ENCODE results near the gene ASPN.

Gene ASPN

GRCh38 chr9:92429836-92430235 lies 52.5 kb downstream of the ASPN start:
- POLR2A ChIA-PET = no interaction called here
- CTCF ChIA-PET = interaction anchor here (2.0 kb wide), 1 partner anchor 9 kb away, joined by 6 read pairs; no protein-coding TSS in a partner anchor
- TF ChIP-seq CTCF (IDR thresholded peaks at IDR 0.05; ENCODE audit: insufficient read depth, low read length, missing control alignments) = no peak
- H3K4me3 ChIP-seq (ENCODE audit: low read depth, low read length) = no peak overlapping the region
- no peak for DNase-seq (ENCODE audit: low read depth, low spot score)

GRCh38 chr9:92426501-92427145 lies 55.7 kb downstream of the ASPN start:
- DNase-seq (ENCODE audit: low read depth, low spot score) = no peak
- ChIA-PET POLR2A (no interaction called here), CTCF (interaction anchor here (1.0 to 1.1 kb wide), 2 partner anchors 12 to 13 kb away, joined by 3 to 5 read pairs; no protein-coding TSS in a partner anchor)
- no peak for TF ChIP-seq CTCF (IDR thresholded peaks at IDR 0.05; ENCODE audit: insufficient read depth, low read length, missing control alignments)
- H3K4me3 ChIP-seq (ENCODE audit: low read depth, low read length) = no peak overlapping the region

DNA sequence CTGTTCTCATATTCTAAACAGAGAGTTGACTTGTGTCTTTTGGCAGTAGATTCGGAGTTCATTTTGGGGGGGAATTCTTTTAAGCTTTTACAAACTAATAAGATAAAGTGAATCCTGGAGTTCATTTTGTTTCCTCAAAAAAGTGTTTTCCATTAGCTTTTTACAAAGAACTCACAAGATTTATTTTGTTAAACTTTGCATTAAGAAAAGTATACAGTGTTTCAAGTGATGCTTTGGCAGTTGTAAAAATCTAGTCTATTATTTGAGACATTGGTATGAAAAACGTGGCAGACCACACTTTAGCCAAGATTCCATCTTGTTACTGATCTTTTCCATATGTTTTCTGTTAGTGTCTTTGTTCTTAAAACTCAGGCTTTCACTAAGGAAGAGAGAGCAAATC lies 56.8 kb downstream of the ASPN start:
- POLR2A ChIA-PET = no interaction called here
- no peak overlapping the region for H3K4me3 ChIP-seq (ENCODE audit: low read depth, low read length)
- no peak for TF ChIP-seq CTCF (IDR thresholded peaks at IDR 0.05; ENCODE audit: insufficient read depth, low read length, missing control alignments)
- DNase-seq (ENCODE audit: low read depth, low spot score) = no peak
- CTCF ChIA-PET = interaction anchor here (0.7 to 2.0 kb wide), 8 partner anchors 12 to 286 kb away, joined by 3 to 6 read pairs (median 4); no protein-coding TSS in a partner anchor

DNA sequence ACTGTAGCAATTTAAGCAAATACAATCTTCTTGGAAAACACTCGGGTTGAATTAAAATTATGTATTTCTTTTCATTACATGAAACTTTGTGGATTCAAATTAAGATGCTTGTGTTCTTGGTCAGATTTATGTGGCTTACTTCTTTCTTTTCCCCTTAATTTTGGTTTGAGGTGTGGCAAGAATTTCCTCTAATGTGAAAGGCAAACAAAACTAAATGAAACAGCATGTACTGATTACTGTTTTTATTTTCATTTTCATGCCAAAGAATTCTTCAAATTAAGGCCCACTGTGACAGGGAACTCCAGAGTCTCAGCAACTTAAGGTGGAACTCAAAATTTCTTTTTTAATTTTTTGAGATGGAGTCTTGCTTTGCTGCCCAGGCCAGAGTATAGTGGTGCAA lies 58.0 kb downstream of the ASPN start, which contains the start of gene OMD:
Gene OMD (minus strand): TSS at position 132 of the 400 bp plus-strand sequence. CDS start 6,913 bp downstream, outside the sequence.
- no peak for TF ChIP-seq CTCF (IDR thresholded peaks at IDR 0.05; ENCODE audit: insufficient read depth, low read length, missing control alignments)
- ChIA-PET CTCF (interaction anchor here (2.0 kb wide), 1 partner anchor 285 kb away, joined by 5 read pairs; no protein-coding TSS in a partner anchor), POLR2A (no interaction called here)
- H3K4me3 ChIP-seq (ENCODE audit: low read depth, low read length) = no peak within 1 kb of the TSS
- no peak for DNase-seq (ENCODE audit: low read depth, low spot score)

GRCh38 chr9:92423612-92424011 lies 58.7 kb downstream of the ASPN start:
- CTCF ChIA-PET = no interaction called here
- no peak for DNase-seq (ENCODE audit: low read depth, low spot score)
- no peak overlapping the region for H3K4me3 ChIP-seq (ENCODE audit: low read depth, low read length)
- TF ChIP-seq CTCF (IDR thresholded peaks at IDR 0.05; ENCODE audit: insufficient read depth, low read length, missing control alignments) = no peak
- POLR2A ChIA-PET = no interaction called here

- no peak for TF ChIP-seq CTCF (IDR thresholded peaks at IDR 0.05; ENCODE audit: insufficient read depth, low read length, missing control alignments)
- no peak for DNase-seq (ENCODE audit: low read depth, low spot score)
- CTCF ChIA-PET = no interaction called here
- POLR2A ChIA-PET = no interaction called here
- H3K4me3 ChIP-seq (ENCODE audit: low read depth, low read length) = no peak overlapping the region
Observed at GRCh38 chr9:92422611-92423338, 59.5 kb downstream of the ASPN start.
